ENCODE measurements around the gene KIAA1755. TPM values are rescaled to one million over a fixed set of nuclear protein-coding genes. Genes with fewer than 3 reads are reported as not detected.
"Not testable (repeated sequence)": the region's sequence is repeated elsewhere in the genome, so short reads cannot be mapped to it uniquely, and the experiment has no call there.

Gene KIAA1755
- polyA plus RNA-seq, 1 donor from 2014 or later = not detected

DNA sequence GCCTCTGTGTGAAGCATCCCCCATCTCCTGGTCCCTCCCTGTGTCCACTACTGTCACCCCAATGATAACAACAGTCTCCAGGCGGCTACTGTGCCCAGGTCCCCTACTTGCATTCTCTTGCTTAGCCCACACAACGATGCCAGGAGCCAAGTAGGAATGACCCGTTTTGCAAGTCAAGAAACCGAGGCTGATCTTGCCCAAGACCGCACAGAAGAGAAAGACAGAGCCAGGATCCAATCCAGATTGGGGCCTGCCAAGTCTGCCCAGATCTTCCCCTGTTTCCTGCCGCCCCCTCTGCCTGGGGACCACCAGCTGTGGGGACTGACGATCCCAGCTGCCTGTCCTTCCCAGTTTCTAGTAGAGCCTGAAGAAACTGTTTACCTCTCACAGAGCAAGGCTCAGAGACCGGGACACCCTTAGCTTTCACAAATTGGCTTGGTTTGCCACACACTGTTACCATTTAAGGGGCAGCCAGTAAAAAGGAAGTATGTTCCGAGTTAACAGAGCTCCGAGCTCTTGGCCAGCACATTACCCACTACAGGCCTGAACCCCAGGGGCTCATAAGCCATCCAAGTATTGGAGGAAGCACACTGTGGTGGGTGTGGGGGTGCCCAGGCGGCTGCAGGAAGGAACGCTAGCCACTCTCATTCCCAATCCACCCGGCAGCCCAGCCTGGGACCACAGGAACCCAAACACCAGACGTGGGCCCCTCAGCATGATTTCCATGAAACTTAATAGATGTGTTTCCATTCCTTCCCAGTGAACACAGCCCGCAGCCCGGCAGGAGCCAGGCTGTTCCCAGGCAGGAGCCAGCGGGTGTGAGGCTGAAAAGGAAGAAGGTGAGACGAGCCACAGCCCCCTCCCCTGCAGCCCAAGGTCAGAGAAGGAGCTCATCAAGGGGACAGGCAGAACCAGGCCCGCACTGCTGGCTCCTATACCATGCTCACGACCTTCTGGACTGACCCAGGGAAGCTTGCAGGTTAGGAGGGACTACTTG lies 7.9 kb downstream of the KIAA1755 start:
- H3K4me3 ChIP-seq (ENCODE audit: low read length) = no peak overlapping the region
- no peak overlapping the region for H2AFZ ChIP-seq (ENCODE audit: low read depth, low read length)
- H3K36me3 ChIP-seq (ENCODE audit: insufficient read depth, low read length) = no peaks in the 10 kb centered on the region
- H4K20me1 ChIP-seq (ENCODE audit: insufficient read depth) = no peaks in the 10 kb centered on the region
- no peak overlapping the region for H3K4me2 ChIP-seq (ENCODE audit: low read length)
- no peak overlapping the region for H3K9ac ChIP-seq (ENCODE audit: low read length)
- TF ChIP-seq RAD21 (conservative IDR thresholded peaks at IDR 0.05) = no peak
- no peak for TF ChIP-seq MXI1 (conservative IDR thresholded peaks at IDR 0.05; ENCODE audit: poor library complexity, severe bottlenecking)
- TF ChIP-seq, protein P1, sequence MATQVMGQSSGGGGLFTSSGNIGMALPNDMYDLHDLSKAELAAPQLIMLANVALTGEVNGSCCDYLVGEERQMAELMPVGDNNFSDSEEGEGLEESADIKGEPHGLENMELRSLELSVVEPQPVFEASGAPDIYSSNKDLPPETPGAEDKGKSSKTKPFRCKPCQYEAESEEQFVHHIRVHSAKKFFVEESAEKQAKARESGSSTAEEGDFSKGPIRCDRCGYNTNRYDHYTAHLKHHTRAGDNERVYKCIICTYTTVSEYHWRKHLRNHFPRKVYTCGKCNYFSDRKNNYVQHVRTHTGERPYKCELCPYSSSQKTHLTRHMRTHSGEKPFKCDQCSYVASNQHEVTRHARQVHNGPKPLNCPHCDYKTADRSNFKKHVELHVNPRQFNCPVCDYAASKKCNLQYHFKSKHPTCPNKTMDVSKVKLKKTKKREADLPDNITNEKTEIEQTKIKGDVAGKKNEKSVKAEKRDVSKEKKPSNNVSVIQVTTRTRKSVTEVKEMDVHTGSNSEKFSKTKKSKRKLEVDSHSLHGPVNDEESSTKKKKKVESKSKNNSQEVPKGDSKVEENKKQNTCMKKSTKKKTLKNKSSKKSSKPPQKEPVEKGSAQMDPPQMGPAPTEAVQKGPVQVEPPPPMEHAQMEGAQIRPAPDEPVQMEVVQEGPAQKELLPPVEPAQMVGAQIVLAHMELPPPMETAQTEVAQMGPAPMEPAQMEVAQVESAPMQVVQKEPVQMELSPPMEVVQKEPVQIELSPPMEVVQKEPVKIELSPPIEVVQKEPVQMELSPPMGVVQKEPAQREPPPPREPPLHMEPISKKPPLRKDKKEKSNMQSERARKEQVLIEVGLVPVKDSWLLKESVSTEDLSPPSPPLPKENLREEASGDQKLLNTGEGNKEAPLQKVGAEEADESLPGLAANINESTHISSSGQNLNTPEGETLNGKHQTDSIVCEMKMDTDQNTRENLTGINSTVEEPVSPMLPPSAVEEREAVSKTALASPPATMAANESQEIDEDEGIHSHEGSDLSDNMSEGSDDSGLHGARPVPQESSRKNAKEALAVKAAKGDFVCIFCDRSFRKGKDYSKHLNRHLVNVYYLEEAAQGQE (IDR thresholded peaks at IDR 0.05; ENCODE audit: borderline replicate concordance) = no peak
- TF ChIP-seq TAF1 (IDR thresholded peaks at IDR 0.05; ENCODE audit: low read depth) = no peak
- TF ChIP-seq EZH2 (IDR thresholded peaks at IDR 0.05; ENCODE audit: borderline replicate concordance, insufficient read depth, low read length, poor library complexity, severe bottlenecking) = no peak
- no peak for TF ChIP-seq SMC3 (conservative IDR thresholded peaks at IDR 0.05; ENCODE audit: poor library complexity)
- no peak for TF ChIP-seq POLR2AphosphoS5 (IDR thresholded peaks at IDR 0.05)
- TF ChIP-seq, protein P2, sequence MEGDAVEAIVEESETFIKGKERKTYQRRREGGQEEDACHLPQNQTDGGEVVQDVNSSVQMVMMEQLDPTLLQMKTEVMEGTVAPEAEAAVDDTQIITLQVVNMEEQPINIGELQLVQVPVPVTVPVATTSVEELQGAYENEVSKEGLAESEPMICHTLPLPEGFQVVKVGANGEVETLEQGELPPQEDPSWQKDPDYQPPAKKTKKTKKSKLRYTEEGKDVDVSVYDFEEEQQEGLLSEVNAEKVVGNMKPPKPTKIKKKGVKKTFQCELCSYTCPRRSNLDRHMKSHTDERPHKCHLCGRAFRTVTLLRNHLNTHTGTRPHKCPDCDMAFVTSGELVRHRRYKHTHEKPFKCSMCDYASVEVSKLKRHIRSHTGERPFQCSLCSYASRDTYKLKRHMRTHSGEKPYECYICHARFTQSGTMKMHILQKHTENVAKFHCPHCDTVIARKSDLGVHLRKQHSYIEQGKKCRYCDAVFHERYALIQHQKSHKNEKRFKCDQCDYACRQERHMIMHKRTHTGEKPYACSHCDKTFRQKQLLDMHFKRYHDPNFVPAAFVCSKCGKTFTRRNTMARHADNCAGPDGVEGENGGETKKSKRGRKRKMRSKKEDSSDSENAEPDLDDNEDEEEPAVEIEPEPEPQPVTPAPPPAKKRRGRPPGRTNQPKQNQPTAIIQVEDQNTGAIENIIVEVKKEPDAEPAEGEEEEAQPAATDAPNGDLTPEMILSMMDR (IDR thresholded peaks at IDR 0.05; ENCODE audit: poor library complexity, severe bottlenecking) = no peak
- TF ChIP-seq EP300 (conservative IDR thresholded peaks at IDR 0.05; ENCODE audit: poor library complexity, severe bottlenecking) = no peak
- H3K27me3 ChIP-seq (ENCODE audit: insufficient read depth, low read depth, low read length) = no peaks in the 10 kb centered on the region
- no peaks in the 10 kb centered on the region for H3K9me2 ChIP-seq (ENCODE audit: insufficient read depth, low read length)
- no peak overlapping the region for H3K27ac ChIP-seq (ENCODE audit: low read length)
- H3K9me3 ChIP-seq (ENCODE audit: low read length) = no peaks in the 10 kb centered on the region
- no peaks in the 10 kb centered on the region for H3F3A ChIP-seq (ENCODE audit: insufficient read depth, low read length, poor library complexity, severe bottlenecking)
- H3K79me2 ChIP-seq (replicated peaks; ENCODE audit: insufficient read depth, low read length) = no peaks in the 10 kb centered on the region

DNA sequence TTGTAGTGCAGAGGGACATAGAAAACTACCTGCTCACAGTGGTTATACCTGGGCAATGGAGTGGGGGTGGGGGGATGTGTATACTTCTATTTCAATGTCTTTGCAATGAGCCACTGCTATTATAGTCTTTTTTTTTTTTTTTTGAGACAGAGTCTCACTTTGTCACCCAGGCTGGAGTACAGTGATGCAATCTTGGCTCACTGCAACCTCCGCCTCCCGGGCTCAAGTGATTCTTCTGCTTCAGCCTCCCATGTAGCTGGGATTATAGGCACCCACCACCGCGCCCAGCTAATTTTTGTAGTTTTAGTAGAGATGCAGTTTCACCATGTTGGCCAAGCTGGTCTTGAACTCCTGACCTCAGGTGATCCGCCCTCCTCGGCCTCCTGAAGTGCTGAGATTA lies 9.1 kb downstream of the KIAA1755 start:
- H3K36me3 ChIP-seq (ENCODE audit: insufficient read depth, low read length); H3K79me2 ChIP-seq (replicated peaks; ENCODE audit: insufficient read depth, low read length); H3K9ac ChIP-seq (ENCODE audit: low read length); H3K9me3 ChIP-seq (ENCODE audit: low read length); H2AFZ ChIP-seq (ENCODE audit: low read depth, low read length); H3K4me3 ChIP-seq (ENCODE audit: low read length); H3F3A ChIP-seq (ENCODE audit: insufficient read depth, low read length, poor library complexity, severe bottlenecking); H3K4me2 ChIP-seq (ENCODE audit: low read length); H3K9me2 ChIP-seq (ENCODE audit: insufficient read depth, low read length); H3K27ac ChIP-seq (ENCODE audit: low read length); H4K20me1 ChIP-seq (ENCODE audit: insufficient read depth); H3K27me3 ChIP-seq (ENCODE audit: insufficient read depth, low read depth, low read length): not testable (repeated sequence)

Measured in neural cell (in vitro differentiated cells).